ENCODE results near the gene PELI2.

GRCh38 chr14:56185992-56186391 lies 67.8 kb downstream of the PELI2 start:
- TF ChIP-seq TCF7L2 (IDR thresholded peaks at IDR 0.05; ENCODE audit: borderline replicate concordance, extremely low read depth, insufficient read depth, insufficient read length), result no peak
- TF ChIP-seq POLR2AphosphoS5 (IDR thresholded peaks at IDR 0.05; ENCODE audit: low read depth, low read length), result no peak
- TF ChIP-seq CTCF (IDR thresholded peaks at IDR 0.05 in 2 of 3, conservative IDR thresholded peaks at IDR 0.05 in 1 of 3; ENCODE audit: borderline replicate concordance in 1 of 3, insufficient read depth in 1 of 3, low read depth in 2 of 3, low read length in 2 of 3), result no peak
